Measurements from ENCODE around the gene TFRC.
"Not testable (repeated sequence)": the region's sequence is repeated elsewhere in the genome, so short reads cannot be mapped to it uniquely, and the experiment has no call there.

The TFRC gene

DNA sequence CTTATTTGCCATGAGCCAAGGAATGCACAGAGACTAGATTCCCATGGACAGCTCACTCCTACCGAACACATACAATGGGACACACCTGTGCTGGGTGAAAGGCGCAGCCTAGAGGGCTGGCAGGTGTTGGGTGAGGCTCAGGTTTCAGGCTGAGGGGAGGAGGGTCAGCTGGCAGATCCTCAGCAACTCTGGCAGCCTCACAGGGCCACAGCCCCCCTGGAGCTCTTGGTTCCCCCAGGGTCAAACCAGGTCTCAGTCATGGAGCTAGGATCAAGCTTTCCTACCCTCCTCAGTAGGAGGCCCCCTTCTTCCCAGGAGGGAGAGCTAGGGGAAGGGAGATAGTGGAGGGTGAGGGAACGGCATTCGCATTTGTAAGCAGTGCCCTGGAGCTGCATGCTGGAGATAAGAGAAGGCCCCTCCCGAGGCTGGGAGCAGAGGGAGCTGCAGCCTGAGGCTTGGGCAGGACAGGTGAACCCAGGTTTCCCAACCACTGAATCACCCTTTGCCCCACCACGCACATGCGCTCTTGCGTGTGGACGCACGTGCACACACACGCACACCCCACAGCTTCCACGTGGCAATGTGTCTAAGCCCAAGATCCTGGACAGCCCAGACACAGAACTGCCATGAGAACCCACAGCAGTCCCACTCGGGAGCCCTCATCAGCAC is 26.3 kb upstream of the TFRC start:
- no peaks in the 10 kb centered on the region for H3K36me3 ChIP-seq (ENCODE audit: insufficient read depth, low read depth, low read length)
- peak overlapping the region; percentile 30 for H3K27ac ChIP-seq (ENCODE audit: low read length)
- H3K4me3 ChIP-seq (ENCODE audit: low read length): peak overlapping the region; percentile 26; the same call in 1 of the 2 replicates
- H3K27me3 ChIP-seq (ENCODE audit: insufficient read depth, low read length): no peaks in the 10 kb centered on the region
- H3K9ac ChIP-seq (ENCODE audit: low read depth, low read length): peak overlapping the region; percentile 24; the same call in 1 of the 2 replicates
- no peaks in the 10 kb centered on the region for H3K9me3 ChIP-seq (ENCODE audit: insufficient read depth, low read depth, low read length)
- H3K4me1 ChIP-seq (ENCODE audit: insufficient read depth, low read length): peaks cover 6% of the 10 kb centered on the region; the same call in 1 of the 2 replicates

DNA sequence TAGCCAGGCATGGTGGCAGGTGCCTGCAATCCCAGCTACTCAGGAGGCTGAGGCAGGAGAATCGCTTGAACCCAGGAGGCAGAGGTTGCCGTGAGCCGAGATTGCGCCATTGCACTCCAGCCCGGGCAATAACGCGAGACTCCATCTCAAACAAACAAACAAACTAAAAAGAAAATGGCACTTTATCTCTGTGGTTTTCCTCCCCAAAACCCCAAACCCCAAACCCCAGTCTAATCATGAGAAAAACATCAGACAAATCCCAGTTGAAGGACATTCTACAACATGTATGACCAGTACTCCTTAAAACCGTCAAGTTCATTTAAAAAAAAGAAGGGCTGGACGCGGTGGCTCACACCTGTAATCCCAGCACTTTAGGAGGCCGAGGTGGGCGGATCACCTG is 22.8 kb upstream of the TFRC start:
- H3K27ac ChIP-seq (ENCODE audit: low read length); H3K9me3 ChIP-seq (ENCODE audit: insufficient read depth, low read depth, low read length); H3K9ac ChIP-seq (ENCODE audit: low read depth, low read length); H3K4me1 ChIP-seq (ENCODE audit: insufficient read depth, low read length); H3K27me3 ChIP-seq (ENCODE audit: insufficient read depth, low read length); H3K4me3 ChIP-seq (ENCODE audit: low read length); H3K36me3 ChIP-seq (ENCODE audit: insufficient read depth, low read depth, low read length): not testable (repeated sequence)

DNA sequence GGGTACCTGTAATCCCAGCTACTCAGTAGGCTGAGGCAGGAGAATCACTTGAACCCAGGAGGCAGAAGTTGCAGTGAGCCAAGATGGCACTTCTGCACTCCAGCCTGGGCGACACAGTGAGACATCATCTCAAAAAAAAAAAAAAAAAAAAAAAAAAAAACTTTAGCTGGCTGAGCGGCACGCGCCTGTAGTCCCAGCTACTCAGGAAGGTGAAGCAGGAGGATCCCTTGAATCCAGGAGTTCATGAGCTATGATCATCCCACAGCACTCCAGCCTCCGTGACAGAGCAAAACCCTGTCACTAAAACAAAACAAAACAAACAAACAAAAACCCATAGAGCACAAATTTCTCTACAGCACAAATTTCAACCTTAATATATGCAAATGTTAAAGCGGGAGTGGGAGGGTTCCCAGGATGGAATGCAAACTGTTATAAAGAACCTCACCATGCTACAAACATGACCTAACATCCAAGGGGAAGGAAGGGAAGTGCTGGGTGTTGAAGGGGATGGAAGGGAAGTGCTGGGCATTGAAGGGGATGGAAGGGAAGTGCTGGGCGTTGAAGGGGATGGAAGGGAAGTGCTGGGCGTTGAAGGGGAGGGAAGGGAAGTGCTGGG is 16.6 kb upstream of the TFRC start:
- not testable (repeated sequence) for H3K4me1 ChIP-seq (ENCODE audit: insufficient read depth, low read length); H3K4me3 ChIP-seq (ENCODE audit: low read length); H3K9me3 ChIP-seq (ENCODE audit: insufficient read depth, low read depth, low read length); H3K36me3 ChIP-seq (ENCODE audit: insufficient read depth, low read depth, low read length); H3K27me3 ChIP-seq (ENCODE audit: insufficient read depth, low read length); H3K27ac ChIP-seq (ENCODE audit: low read length); H3K9ac ChIP-seq (ENCODE audit: low read depth, low read length)

DNA sequence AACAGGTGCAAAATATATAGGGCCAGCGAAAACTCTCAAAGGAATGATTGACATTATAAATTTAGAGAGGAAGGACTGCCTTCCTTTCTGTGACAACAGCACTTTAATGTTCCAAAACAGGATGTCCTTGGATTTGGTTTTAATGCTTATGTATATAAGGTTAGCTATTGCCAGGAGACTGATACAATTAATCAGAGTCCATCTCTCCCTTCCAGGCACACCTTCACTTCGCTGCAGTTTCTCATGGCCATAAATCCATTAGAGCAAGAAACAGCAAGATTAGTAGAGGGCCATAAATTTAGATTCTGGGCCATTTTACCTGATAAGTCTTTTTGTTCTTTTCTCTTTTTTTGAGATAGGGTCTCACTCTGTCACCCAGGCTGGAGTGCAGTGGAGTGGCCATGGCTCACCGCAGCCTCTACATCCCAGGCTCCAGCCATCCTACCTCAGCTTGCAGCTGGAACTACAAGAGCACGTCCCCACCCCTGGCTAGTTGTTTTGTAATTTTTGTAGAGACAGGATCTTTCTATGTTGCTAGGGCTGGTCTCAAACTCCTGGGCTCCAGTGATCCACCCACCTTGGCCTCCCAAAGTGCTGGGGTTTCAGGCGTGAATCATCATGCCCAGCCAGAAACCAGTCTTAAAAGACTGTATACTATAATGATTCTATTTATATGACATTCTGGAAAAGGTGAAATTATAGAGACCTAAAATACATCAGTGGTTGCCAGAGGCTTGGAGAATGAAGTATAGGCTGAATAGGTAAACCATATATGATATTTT is 15.7 kb upstream of the TFRC start:
- Histone ChIP-seq H3K27ac (ENCODE audit: low read length) (no peak overlapping the region), H3K4me1 (ENCODE audit: insufficient read depth, low read length) (no peaks in the 10 kb centered on the region), H3K4me3 (ENCODE audit: low read length) (no peak overlapping the region), H3K9me3 (ENCODE audit: insufficient read depth, low read depth, low read length) (no peaks in the 10 kb centered on the region), H3K9ac (ENCODE audit: low read depth, low read length) (no peak overlapping the region), H3K27me3 (ENCODE audit: insufficient read depth, low read length) (no peaks in the 10 kb centered on the region), H3K36me3 (ENCODE audit: insufficient read depth, low read depth, low read length) (no peaks in the 10 kb centered on the region)

DNA sequence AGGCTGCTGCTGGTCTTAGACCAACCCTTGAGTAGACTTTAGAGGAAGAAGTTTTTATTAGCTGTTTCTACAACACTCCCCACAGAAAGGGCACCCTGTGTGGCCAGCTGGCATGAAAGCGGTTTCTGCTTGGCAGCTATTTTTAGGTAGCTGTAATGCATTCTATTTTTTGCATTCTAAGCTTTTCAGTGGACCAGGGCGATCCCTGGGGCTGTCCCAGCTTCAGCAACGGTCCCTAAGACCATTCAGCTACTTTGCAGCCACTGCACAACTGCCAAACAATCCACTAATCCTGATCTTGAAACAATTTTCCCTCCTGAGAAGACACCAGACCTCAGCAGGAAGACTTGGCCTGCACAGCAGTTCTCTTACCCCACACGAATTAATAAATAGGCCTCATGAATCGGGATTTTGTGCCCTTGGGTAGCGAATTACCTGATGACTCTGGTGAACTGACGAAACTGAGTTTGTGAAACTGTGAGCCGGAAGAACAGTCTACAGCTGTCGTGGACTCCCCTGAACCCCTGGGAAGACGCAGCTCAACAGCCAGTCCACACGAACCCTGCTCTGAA is 14.6 kb upstream of the TFRC start:
- H3K36me3 ChIP-seq (ENCODE audit: insufficient read depth, low read depth, low read length): no peaks in the 10 kb centered on the region
- H3K27me3 ChIP-seq (ENCODE audit: insufficient read depth, low read length): no peaks in the 10 kb centered on the region
- H3K27ac ChIP-seq (ENCODE audit: low read length): no peak overlapping the region
- no peaks in the 10 kb centered on the region for H3K4me1 ChIP-seq (ENCODE audit: insufficient read depth, low read length)
- H3K9ac ChIP-seq (ENCODE audit: low read depth, low read length): no peak overlapping the region
- no peaks in the 10 kb centered on the region for H3K9me3 ChIP-seq (ENCODE audit: insufficient read depth, low read depth, low read length)
- H3K4me3 ChIP-seq (ENCODE audit: low read length): no peak overlapping the region

DNA sequence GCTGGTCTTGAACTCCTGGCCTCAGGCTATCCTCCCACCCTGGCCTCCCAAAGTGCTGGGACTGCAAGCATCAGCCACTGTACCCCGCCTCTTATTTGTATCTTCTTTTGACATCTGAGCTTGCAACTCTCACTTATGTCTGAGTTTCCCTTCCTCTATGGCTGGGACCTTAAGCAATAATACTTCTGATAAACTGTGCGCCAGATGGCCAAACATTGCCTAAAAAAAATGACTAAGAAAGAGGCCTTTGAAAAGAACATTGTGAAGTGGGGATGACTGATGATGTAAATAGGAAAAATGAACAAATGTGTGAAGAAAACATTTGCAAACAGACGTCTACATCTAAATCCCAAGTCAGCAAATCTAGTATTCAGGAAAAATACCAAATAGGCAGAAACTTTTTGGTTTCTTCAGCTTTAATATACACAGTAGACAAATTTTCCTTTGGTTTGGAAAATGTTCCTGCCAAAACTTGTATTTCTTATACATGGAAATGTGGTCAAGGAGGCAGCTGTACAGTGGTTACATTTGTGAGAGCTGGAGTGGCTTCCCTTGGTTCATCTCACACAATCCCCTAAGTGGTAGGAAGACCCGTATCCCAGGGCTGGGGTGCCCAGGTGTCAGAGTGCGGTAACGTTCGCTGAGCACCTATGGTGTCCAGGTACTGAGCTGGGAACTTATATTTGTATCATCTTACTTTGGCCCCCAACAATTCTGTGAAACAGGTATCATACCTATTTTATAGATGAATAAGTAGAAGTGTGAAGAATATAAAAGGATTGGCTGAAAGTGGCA is 11.6 kb upstream of the TFRC start:
- H3K4me1 ChIP-seq (ENCODE audit: insufficient read depth, low read length): no peaks in the 10 kb centered on the region
- H3K27me3 ChIP-seq (ENCODE audit: insufficient read depth, low read length): no peaks in the 10 kb centered on the region
- no peaks in the 10 kb centered on the region for H3K36me3 ChIP-seq (ENCODE audit: insufficient read depth, low read depth, low read length)
- no peak overlapping the region for H3K27ac ChIP-seq (ENCODE audit: low read length)
- no peaks in the 10 kb centered on the region for H3K9me3 ChIP-seq (ENCODE audit: insufficient read depth, low read depth, low read length)
- H3K4me3 ChIP-seq (ENCODE audit: low read length): no peak overlapping the region
- no peak overlapping the region for H3K9ac ChIP-seq (ENCODE audit: low read depth, low read length)

DNA sequence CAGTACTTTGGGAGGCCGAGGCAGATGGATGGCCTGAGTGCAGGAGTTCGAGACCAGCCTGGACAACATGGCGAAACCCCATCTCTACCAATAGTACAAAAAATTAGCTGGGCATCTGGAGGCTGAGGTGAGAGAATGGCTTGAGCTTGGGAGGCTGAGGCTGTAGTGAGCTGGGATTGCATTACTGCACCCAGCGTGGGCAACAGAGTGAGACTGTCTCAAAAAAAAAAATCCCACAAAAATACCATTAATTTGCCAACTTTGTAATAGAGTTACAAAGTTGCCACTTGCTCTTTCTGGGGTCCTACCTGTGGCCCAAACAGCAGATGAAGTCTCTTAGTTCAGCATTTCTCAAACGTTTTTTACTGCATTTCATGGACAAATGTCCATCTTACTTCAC is 6.0 kb upstream of the TFRC start:
- no peak overlapping the region for H3K27ac ChIP-seq (ENCODE audit: low read length)
- H3K27me3 ChIP-seq (ENCODE audit: insufficient read depth, low read length): no peaks in the 10 kb centered on the region
- H3K36me3 ChIP-seq (ENCODE audit: insufficient read depth, low read depth, low read length): no peaks in the 10 kb centered on the region
- no peaks in the 10 kb centered on the region for H3K4me1 ChIP-seq (ENCODE audit: insufficient read depth, low read length)
- no peaks in the 10 kb centered on the region for H3K9me3 ChIP-seq (ENCODE audit: insufficient read depth, low read depth, low read length)
- H3K9ac ChIP-seq (ENCODE audit: low read depth, low read length): no peak overlapping the region
- no peak overlapping the region for H3K4me3 ChIP-seq (ENCODE audit: low read length)

DNA sequence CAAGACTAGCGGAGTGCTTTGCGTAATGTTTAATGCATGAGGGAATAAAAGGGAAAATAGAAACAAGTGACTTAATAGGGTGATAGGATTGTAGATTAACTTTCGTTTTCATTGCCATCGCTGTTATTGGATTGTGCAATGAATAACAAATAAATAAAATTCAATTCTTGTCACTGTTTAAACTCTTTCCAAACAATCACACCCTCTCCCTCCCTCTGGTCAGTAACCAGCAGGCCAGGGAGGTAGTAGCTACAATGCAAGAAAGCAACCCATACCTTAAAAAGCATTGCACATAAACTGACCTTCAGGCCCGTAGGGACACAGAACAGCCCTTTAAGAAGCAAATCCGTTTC is 705 bp upstream of the TFRC start:
- no peaks in the 10 kb centered on the region for H3K9me3 ChIP-seq (ENCODE audit: insufficient read depth, low read depth, low read length)
- H3K4me1 ChIP-seq (ENCODE audit: insufficient read depth, low read length): peaks cover 3% of the 10 kb centered on the region; the same call in 1 of the 2 replicates
- H3K36me3 ChIP-seq (ENCODE audit: insufficient read depth, low read depth, low read length): no peaks in the 10 kb centered on the region
- no peaks in the 10 kb centered on the region; the same call in 1 of the 2 replicates for H3K27me3 ChIP-seq (ENCODE audit: insufficient read depth, low read length)
- no peak overlapping the region for H3K27ac ChIP-seq (ENCODE audit: low read length)
- H3K9ac ChIP-seq (ENCODE audit: low read depth, low read length): peak overlapping the region; percentile 93; the same call in 1 of the 2 replicates
- H3K4me3 ChIP-seq (ENCODE audit: low read length): peak overlapping the region; percentile 98

DNA sequence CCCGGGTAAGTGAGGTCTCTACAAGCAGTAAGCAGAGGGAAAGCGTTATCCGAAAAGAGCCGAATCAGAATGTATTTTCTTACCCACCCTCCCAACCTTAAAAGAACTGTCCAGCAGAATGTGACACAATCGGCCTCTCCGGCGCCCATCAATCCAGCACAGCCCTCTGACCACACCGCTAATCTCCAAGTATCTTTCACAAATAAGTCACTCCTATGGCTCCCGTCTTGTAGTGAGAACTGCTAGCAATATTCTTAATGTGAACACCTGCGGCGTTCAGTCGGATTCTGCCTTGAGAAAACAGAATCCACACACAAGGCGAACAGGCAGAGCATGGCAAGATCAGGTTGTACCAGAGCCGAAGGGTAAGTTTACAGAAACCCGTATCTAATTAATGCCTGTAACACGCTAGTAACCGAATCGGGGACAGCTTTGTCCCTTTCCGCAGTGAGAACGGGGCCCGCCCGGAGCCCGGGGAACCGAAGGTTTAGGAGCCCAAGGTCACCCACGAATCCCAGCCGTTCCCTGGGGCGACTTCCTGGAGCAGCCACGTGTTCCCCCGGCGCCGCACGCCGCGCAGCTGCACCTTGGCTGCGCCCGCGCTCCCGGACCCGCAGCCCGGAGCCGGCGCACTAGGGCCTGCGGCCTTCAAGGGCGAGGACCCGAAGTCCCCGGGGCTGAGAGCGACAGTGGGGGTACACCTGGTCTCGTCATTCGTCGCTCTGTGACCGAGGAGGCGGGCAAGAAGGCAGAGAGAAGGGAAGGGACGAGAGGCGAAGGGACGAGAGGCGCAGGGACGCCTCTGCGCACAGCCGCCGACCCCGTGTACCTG is 672 bp downstream of the TFRC start:
- Histone ChIP-seq H3K36me3 (ENCODE audit: insufficient read depth, low read depth, low read length) (peaks cover 8% of the 10 kb centered on the region), H3K27me3 (ENCODE audit: insufficient read depth, low read length) (no peaks in the 10 kb centered on the region; the same call in 1 of the 2 replicates), H3K9ac (ENCODE audit: low read depth, low read length) (peak overlapping the region; percentile 93), H3K4me3 (ENCODE audit: low read length) (peak overlapping the region; percentile 98), H3K27ac (ENCODE audit: low read length) (peak overlapping the region; percentile 42), H3K4me1 (ENCODE audit: insufficient read depth, low read length) (peaks cover 3% of the 10 kb centered on the region; the same call in 1 of the 2 replicates), H3K9me3 (ENCODE audit: insufficient read depth, low read depth, low read length) (no peaks in the 10 kb centered on the region)

DNA sequence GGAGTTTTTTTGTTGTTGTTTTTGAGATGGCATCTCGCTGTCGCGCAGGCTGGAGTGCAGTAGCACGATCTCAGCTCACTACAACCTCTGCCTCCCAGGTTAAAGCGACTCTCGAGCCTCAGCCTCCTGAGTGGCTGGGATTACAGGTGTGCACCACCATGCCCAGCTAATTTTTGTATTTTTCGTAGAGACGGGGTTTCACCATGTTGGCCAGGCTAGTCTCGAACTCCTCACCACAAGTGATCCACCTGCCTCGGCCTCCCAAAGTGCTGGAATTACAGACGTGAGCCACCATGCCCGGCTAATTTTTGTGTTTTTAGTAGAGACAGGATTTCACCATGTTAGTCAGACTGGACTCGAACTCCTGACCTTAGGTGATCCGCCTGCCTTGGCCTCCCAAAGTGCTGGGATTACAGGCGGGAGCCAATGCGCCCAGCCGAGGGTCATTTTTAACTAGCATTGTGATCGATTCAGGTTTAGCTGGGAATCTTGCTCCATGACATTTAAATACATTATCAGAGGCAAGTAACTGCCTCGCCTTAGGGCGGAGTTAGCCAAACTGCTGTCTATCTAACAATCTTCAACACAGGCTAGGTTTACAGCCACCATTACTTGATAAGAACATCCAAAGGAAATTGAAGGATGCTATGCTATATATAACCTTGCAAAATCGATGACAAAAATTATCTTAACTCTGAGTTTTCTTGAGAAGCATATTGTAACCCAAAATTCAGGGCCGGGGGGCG is 1.6 kb downstream of the TFRC start:
- not testable (repeated sequence) for H3K27ac ChIP-seq (ENCODE audit: low read length); H3K27me3 ChIP-seq (ENCODE audit: insufficient read depth, low read length); H3K9me3 ChIP-seq (ENCODE audit: insufficient read depth, low read depth, low read length); H3K4me1 ChIP-seq (ENCODE audit: insufficient read depth, low read length)
- Histone ChIP-seq H3K36me3 (ENCODE audit: insufficient read depth, low read depth, low read length) (peaks cover 17% of the 10 kb centered on the region), H3K4me3 (ENCODE audit: low read length) (peak overlapping the region; percentile 98), H3K9ac (ENCODE audit: low read depth, low read length) (peak overlapping the region; percentile 93; the same call in 1 of the 2 replicates)

Data from iPS-20b (cell line).